Fibroblast of lung (primary cell): Measurements from ENCODE around the gene OAT. TPM values are rescaled to one million over a fixed set of nuclear protein-coding genes. Genes with fewer than 3 reads are reported as not detected.

Experiments
- DNase-seq, 2 donors: peaks; one replicate each; pipeline versions ENCODE4 v3.0.0 to v3.0.0-alpha.2; 2010; ENCODE audit warnings: low read depth in 2 of 2
- H2AFZ ChIP-seq: 2 replicates; pipeline ENCODE4 v1.5.1; 2012; ENCODE audit warnings: low read length, control low read depth, inconsistent platforms
- H3K27ac ChIP-seq: 2 replicates; pipeline ENCODE4 v1.5.1; 2011; ENCODE audit warnings: low read length, control low read depth; ENCODE audit not compliant: insufficient read depth
- H3K27me3 ChIP-seq: 2 replicates; pipeline ENCODE4 v1.5.1; 2011; ENCODE audit warnings: mild to moderate bottlenecking, low read length; ENCODE audit not compliant: control insufficient read depth, insufficient read depth
- H3K36me3 ChIP-seq: 2 replicates; pipeline ENCODE4 v1.5.1; 2011; ENCODE audit warnings: low read length; ENCODE audit not compliant: control insufficient read depth, insufficient read depth
- H3K4me1 ChIP-seq: 2 replicates; pipeline ENCODE4 v1.5.1; 2011; ENCODE audit warnings: low read length; ENCODE audit not compliant: control insufficient read depth, insufficient read depth; ENCODE audit errors: extremely low read depth
- H3K4me2 ChIP-seq: 2 replicates; pipeline ENCODE4 v1.5.1; 2011; ENCODE audit warnings: low read length, control low read depth; ENCODE audit not compliant: insufficient read depth; ENCODE audit errors: extremely low read depth
- H3K4me3 ChIP-seq, 4 experiments: fragments of 200-600 bp in 1 of 4; sonication (generic) in 1 of 4; replicated peaks in 1 of 4; 2 replicates each; pipeline ENCODE4 v1.5.1; 2011 to 2016; ENCODE audit warnings: low read length in 4 of 4, low read depth in 3 of 4, mild to moderate bottlenecking in 3 of 4, control low read depth in 2 of 4, inconsistent platforms in 1 of 4, mixed read lengths in 1 of 4; ENCODE audit not compliant: insufficient read depth in 1 of 4; ENCODE audit errors: control extremely low read depth in 1 of 4
- H3K79me2 ChIP-seq: 2 replicates; pipeline ENCODE4 v1.5.1; 2012; ENCODE audit warnings: mild to moderate bottlenecking, low read length, inconsistent platforms; ENCODE audit not compliant: control insufficient read depth, insufficient read depth
- H3K9ac ChIP-seq: 2 replicates; pipeline ENCODE4 v1.5.1; 2011; ENCODE audit warnings: mild to moderate bottlenecking, low read length, control low read depth; ENCODE audit not compliant: insufficient read depth
- H3K9me3 ChIP-seq: 2 replicates; pipeline ENCODE4 v1.5.1; 2012; ENCODE audit warnings: low read depth, low read length; ENCODE audit not compliant: control insufficient read depth, insufficient read depth
- H4K20me1 ChIP-seq: 2 replicates; pipeline ENCODE4 v1.5.1; 2011; ENCODE audit warnings: low read length; ENCODE audit not compliant: control insufficient read depth, insufficient read depth; ENCODE audit errors: extremely low read depth
- CTCF ChIP-seq, 2 donors: IDR thresholded peaks in 1 of 2; conservative IDR thresholded peaks in 1 of 2; 1 replicate in 1 of 2; 2 replicates in 1 of 2; pipeline ENCODE4 v1.5.1; 2011 to 2012; ENCODE audit warnings: low read length in 2 of 2, control low read depth in 1 of 2, inconsistent platforms in 1 of 2, low read depth in 1 of 2, mild to moderate bottlenecking in 1 of 2
- EZH2 ChIP-seq: IDR thresholded peaks from 2 replicates; pipeline ENCODE4 v1.5.1; 2012; ENCODE audit warnings: low read length, control low read depth, mild to moderate bottlenecking; ENCODE audit errors: missing control alignments
- polyA plus RNA-seq, 2 donors: library from polyadenylated mRNA; depleted of rRNA in 1 of 2; stranded (reverse) in 1 of 2; unstranded in 1 of 2; fragments of >200 nt; gene quantifications; 2 replicates each; pipeline ENCODE4 v1.2.1, GENCODE V29; 2011 to 2012; ENCODE audit warnings: missing spikeins in 1 of 2
- total RNA-seq: library from RNA; depleted of rRNA; stranded (reverse); fragments of >200 nt; gene quantifications from 2 replicates; pipeline ENCODE4 v1.2.1, GENCODE V29; 2014

OAT gene
- total and polyA plus RNA-seq, 2 donors (not counting 1 experiment from before 2014, with no cell fraction given) = 147 to 227 TPM

- no peak overlapping the region for H3K27ac ChIP-seq
- no peaks in the 10 kb centered on the region for H4K20me1 ChIP-seq
- H3K36me3 ChIP-seq = no peaks in the 10 kb centered on the region
- no peaks in the 10 kb centered on the region for H3K9me3 ChIP-seq
- no peak overlapping the region for H3K4me3 ChIP-seq
- no peak overlapping the region for H2AFZ ChIP-seq
- no peaks in the 10 kb centered on the region for H3K79me2 ChIP-seq
- no peak overlapping the region for H3K9ac ChIP-seq
- DNase-seq = no peak
- no peak overlapping the region for H3K4me2 ChIP-seq
- no peaks in the 10 kb centered on the region for H3K4me1 ChIP-seq
- H3K27me3 ChIP-seq = no peaks in the 10 kb centered on the region
- TF ChIP-seq EZH2 (no peak), CTCF (conservative IDR thresholded peaks at IDR 0.05 in 1 of 2, IDR thresholded peaks at IDR 0.05 in 1 of 2; ENCODE audit: low read depth in 1 of 2, low read length in 2 of 2) (no peak)
Observed at GRCh38 chr10:124366343-124366742, 52.4 kb downstream of the OAT start.

- H3K27me3 ChIP-seq = no peaks in the 10 kb centered on the region
- H3K9me3 ChIP-seq = no peaks in the 10 kb centered on the region
- TF ChIP-seq EZH2 = no peak
- TF ChIP-seq CTCF (conservative IDR thresholded peaks at IDR 0.05 in 1 of 2, IDR thresholded peaks at IDR 0.05 in 1 of 2; ENCODE audit: low read depth in 1 of 2, low read length in 2 of 2) = no peak
- no peaks in the 10 kb centered on the region for H3K79me2 ChIP-seq
- no peaks in the 10 kb centered on the region for H4K20me1 ChIP-seq
- H3K27ac ChIP-seq = no peak overlapping the region
- H3K9ac ChIP-seq = no peak overlapping the region
- H3K36me3 ChIP-seq = no peaks in the 10 kb centered on the region
- no peaks in the 10 kb centered on the region for H3K4me1 ChIP-seq
- no peak overlapping the region for H2AFZ ChIP-seq
- no peak overlapping the region for H3K4me3 ChIP-seq
- no peak overlapping the region for H3K4me2 ChIP-seq
- DNase-seq = no peak
Observed at GRCh38 chr10:124364674-124365073, 54.0 kb downstream of the OAT start.

- Histone ChIP-seq H3K4me1 (no peaks in the 10 kb centered on the region), H3K9ac (no peak overlapping the region), H3K27me3 (no peaks in the 10 kb centered on the region), H3K79me2 (no peaks in the 10 kb centered on the region), H3K27ac (no peak overlapping the region), H4K20me1 (no peaks in the 10 kb centered on the region), H3K9me3 (no peaks in the 10 kb centered on the region), H2AFZ (no peak overlapping the region), H3K36me3 (no peaks in the 10 kb centered on the region), H3K4me3 (no peak overlapping the region), H3K4me2 (no peak overlapping the region)
- TF ChIP-seq EZH2 = no peak
- no peak for TF ChIP-seq CTCF (conservative IDR thresholded peaks at IDR 0.05 in 1 of 2, IDR thresholded peaks at IDR 0.05 in 1 of 2; ENCODE audit: low read depth in 1 of 2, low read length in 2 of 2)
- DNase-seq = no peak
Observed at GRCh38 chr10:124362568-124362967, 56.2 kb downstream of the OAT start.
